SK-N-SH (cell line): ENCODE measurements around the gene SCN1B.

Experiments
- CHD2 ChIP-seq: fragments of 150-350 bp; IDR thresholded peaks from 2 replicates; pipeline ENCODE4 v1.6.1; 2018; ENCODE audit warnings: low read length; ENCODE audit not compliant: partially characterized antibody
- EP300 ChIP-seq, 2 experiments: IDR thresholded peaks; 2 replicates each; pipeline versions ENCODE4 v1.4.0 to v1.6.1; 2012; ENCODE audit warnings: borderline replicate concordance in 1 of 2, low read depth in 1 of 2, low read length in 1 of 2
- FOXM1 ChIP-seq: IDR thresholded peaks from 2 replicates; pipeline ENCODE4 v1.4.0; 2012; ENCODE audit warnings: low read depth, mild to moderate bottlenecking
- GABPA ChIP-seq: IDR thresholded peaks from 2 replicates; pipeline ENCODE4 v1.4.0; 2012; ENCODE audit warnings: low read depth, mild to moderate bottlenecking
- POLR2AphosphoS5 ChIP-seq: IDR thresholded peaks from 2 replicates; pipeline ENCODE4 v1.6.1; 2012; ENCODE audit warnings: low read depth, low read length
- RAD21 ChIP-seq: IDR thresholded peaks from 2 replicates; pipeline ENCODE4 v1.6.1; 2012; ENCODE audit warnings: mild to moderate bottlenecking, low read length
- RXRA ChIP-seq: IDR thresholded peaks from 2 replicates; pipeline ENCODE4 v1.4.0; 2012; ENCODE audit warnings: low read depth, mild to moderate bottlenecking, borderline replicate concordance
- YY1 ChIP-seq: IDR thresholded peaks from 2 replicates; pipeline ENCODE4 v1.4.0; 2012; ENCODE audit warnings: low read depth, mild to moderate bottlenecking
- TF ChIP-seq, protein P1 (sequence below): IDR thresholded peaks from 2 replicates; pipeline ENCODE4 v1.4.0; 2012; ENCODE audit warnings: low read depth
- TF ChIP-seq, protein P2 (sequence below): fragments of 200-600 bp; sonication (generic); IDR thresholded peaks from 2 replicates; pipeline ENCODE4 v1.6.1; 2017; ENCODE audit warnings: antibody characterized with exemption, mild to moderate bottlenecking, moderate library complexity
- TF ChIP-seq, protein P3 (sequence below): IDR thresholded peaks from 2 replicates; pipeline ENCODE4 v1.4.0; 2012; ENCODE audit warnings: low read depth, borderline replicate concordance
- TF ChIP-seq, protein P4 (sequence below): IDR thresholded peaks from 2 replicates; pipeline ENCODE4 v1.6.1; 2012; ENCODE audit warnings: mild to moderate bottlenecking, low read depth, low read length, moderate library complexity

DNA sequence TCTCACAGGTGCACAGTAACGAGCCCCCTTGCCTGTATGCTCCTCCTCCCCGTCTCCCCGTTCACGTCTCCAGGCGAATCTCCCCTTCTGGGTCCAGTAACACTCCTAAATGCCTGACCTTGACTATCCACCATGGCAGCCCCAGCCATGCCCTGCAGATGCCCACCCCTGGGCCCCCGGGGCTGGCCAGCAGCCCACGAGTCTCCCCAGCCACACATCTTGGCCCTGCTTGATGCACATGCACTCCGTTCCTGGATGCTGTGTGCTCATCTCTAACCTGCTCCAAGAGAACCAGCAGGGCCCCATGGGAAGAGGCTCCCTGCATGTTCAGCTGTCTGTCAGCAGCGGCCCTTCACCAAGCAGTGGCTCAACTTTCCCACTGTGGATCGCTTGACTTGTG lies 43.2 kb downstream of the SCN1B start:
- TF ChIP-seq, protein P1, sequence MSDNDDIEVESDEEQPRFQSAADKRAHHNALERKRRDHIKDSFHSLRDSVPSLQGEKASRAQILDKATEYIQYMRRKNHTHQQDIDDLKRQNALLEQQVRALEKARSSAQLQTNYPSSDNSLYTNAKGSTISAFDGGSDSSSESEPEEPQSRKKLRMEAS = no peak
- TF ChIP-seq, protein P2, sequence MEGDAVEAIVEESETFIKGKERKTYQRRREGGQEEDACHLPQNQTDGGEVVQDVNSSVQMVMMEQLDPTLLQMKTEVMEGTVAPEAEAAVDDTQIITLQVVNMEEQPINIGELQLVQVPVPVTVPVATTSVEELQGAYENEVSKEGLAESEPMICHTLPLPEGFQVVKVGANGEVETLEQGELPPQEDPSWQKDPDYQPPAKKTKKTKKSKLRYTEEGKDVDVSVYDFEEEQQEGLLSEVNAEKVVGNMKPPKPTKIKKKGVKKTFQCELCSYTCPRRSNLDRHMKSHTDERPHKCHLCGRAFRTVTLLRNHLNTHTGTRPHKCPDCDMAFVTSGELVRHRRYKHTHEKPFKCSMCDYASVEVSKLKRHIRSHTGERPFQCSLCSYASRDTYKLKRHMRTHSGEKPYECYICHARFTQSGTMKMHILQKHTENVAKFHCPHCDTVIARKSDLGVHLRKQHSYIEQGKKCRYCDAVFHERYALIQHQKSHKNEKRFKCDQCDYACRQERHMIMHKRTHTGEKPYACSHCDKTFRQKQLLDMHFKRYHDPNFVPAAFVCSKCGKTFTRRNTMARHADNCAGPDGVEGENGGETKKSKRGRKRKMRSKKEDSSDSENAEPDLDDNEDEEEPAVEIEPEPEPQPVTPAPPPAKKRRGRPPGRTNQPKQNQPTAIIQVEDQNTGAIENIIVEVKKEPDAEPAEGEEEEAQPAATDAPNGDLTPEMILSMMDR = no peak
- TF ChIP-seq RXRA (no peak), GABPA (no peak), YY1 (no peak), EP300 (IDR thresholded peaks at IDR 0.05; ENCODE audit: borderline replicate concordance in 1 of 2, low read depth in 1 of 2, low read length in 1 of 2) (no peak), POLR2AphosphoS5 (no peak), CHD2 (no peak), FOXM1 (no peak), RAD21 (no peak)
- TF ChIP-seq, protein P3, sequence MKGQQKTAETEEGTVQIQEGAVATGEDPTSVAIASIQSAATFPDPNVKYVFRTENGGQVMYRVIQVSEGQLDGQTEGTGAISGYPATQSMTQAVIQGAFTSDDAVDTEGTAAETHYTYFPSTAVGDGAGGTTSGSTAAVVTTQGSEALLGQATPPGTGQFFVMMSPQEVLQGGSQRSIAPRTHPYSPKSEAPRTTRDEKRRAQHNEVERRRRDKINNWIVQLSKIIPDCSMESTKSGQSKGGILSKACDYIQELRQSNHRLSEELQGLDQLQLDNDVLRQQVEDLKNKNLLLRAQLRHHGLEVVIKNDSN = no peak
- TF ChIP-seq, protein P4, sequence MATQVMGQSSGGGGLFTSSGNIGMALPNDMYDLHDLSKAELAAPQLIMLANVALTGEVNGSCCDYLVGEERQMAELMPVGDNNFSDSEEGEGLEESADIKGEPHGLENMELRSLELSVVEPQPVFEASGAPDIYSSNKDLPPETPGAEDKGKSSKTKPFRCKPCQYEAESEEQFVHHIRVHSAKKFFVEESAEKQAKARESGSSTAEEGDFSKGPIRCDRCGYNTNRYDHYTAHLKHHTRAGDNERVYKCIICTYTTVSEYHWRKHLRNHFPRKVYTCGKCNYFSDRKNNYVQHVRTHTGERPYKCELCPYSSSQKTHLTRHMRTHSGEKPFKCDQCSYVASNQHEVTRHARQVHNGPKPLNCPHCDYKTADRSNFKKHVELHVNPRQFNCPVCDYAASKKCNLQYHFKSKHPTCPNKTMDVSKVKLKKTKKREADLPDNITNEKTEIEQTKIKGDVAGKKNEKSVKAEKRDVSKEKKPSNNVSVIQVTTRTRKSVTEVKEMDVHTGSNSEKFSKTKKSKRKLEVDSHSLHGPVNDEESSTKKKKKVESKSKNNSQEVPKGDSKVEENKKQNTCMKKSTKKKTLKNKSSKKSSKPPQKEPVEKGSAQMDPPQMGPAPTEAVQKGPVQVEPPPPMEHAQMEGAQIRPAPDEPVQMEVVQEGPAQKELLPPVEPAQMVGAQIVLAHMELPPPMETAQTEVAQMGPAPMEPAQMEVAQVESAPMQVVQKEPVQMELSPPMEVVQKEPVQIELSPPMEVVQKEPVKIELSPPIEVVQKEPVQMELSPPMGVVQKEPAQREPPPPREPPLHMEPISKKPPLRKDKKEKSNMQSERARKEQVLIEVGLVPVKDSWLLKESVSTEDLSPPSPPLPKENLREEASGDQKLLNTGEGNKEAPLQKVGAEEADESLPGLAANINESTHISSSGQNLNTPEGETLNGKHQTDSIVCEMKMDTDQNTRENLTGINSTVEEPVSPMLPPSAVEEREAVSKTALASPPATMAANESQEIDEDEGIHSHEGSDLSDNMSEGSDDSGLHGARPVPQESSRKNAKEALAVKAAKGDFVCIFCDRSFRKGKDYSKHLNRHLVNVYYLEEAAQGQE = no peak
